H1 (cell line): ENCODE results near the gene SORBS1. TPM values are rescaled to one million over a fixed set of nuclear protein-coding genes. Genes with fewer than 3 reads are reported as not detected.

ENCODE experiments used
- ASH2L ChIP-seq: fragments of 200-600, 300-600 bp; sonication (generic); IDR thresholded peaks from one replicate; pipeline ENCODE4 v1.7.1; 2017; ENCODE audit warnings: low read length
- NRF1 ChIP-seq: IDR thresholded peaks from 2 replicates; pipeline ENCODE4 v1.6.1; 2011; ENCODE audit warnings: mild to moderate bottlenecking, low read depth, low read length, improper control_type of control experiment
- RBBP5 ChIP-seq: IDR thresholded peaks from 2 replicates; pipeline ENCODE4 v1.7.1; 2012; ENCODE audit warnings: low read depth, mild to moderate bottlenecking, inconsistent platforms, low read length, moderate library complexity, borderline replicate concordance
- SIRT6 ChIP-seq: IDR thresholded peaks from one replicate; pipeline ENCODE4 v1.7.1; 2012; ENCODE audit warnings: low read length, inconsistent platforms
- SP1 ChIP-seq: IDR thresholded peaks from 2 replicates; pipeline ENCODE4 v1.6.1; 2011; ENCODE audit warnings: low read depth, low read length
- SP2 ChIP-seq: IDR thresholded peaks from 2 replicates; pipeline ENCODE4 v1.6.1; 2012; ENCODE audit warnings: mild to moderate bottlenecking, low read length, inconsistent platforms
- SP4 ChIP-seq: IDR thresholded peaks from 2 replicates; pipeline ENCODE4 v1.6.1; 2012; ENCODE audit warnings: low read length, inconsistent platforms
- polyA plus RNA-seq, 7 experiments: library from polyadenylated mRNA; depleted of rRNA in 3 of 7; stranded (reverse) in 5 of 7; unstranded in 2 of 7; fragments of >200 nt in 5 of 7; fragments of 200-250 nt in 2 of 7; gene quantifications; 1 replicate in 5 of 7; 2 replicates in 1 of 7; 4 replicates in 1 of 7; pipeline versions ENCODE4 v1.2.1 to v1.2.3, GENCODE V29; 2011 to 2013; ENCODE audit warnings: missing spikeins in 2 of 7, mixed read lengths in 2 of 7
- total RNA-seq: library from RNA; stranded (reverse); fragmentation: NEBNext Ultra II Directional; extraction: Animal tissue kit (Norgen Biotek cat#: 25700); gene quantifications from 2 replicates; pipeline ENCODE4 v1.2.1, GENCODE V29; 2021

The SORBS1 gene
- total and polyA plus RNA-seq, 2 of the 8 experiments (the other 6 are each of a cell fraction or from before 2014, with no cell fraction given) = 16.0 to 35.0 TPM

- TF ChIP-seq SP4 (no peak), ASH2L (no peak), SIRT6 (no peak), NRF1 (no peak), SP1 (no peak), RBBP5 (no peak), SP2 (no peak)
These were observed 264.4 kb downstream of the SORBS1 start (continued) for GRCh38 chr10:95296764-95297163.
